B cell (primary cell): ENCODE results near the gene PRELID1. TPM values are rescaled to one million over a fixed set of nuclear protein-coding genes. Genes with fewer than 3 reads are reported as not detected.

Experiments used
- ATAC-seq: fragments of 200-7000 bp; cut with Tn5 transposase; one replicate; pipeline ENCODE4 v1.10.0; 2021; ENCODE audit warnings: low read depth, mild to moderate bottlenecking, moderate number of reproducible peaks, moderate library complexity
- CTCF ChIA-PET: fragments of 350-600 bp; sonication (Branson Sonifier 250); formaldehyde crosslinking; loops from one replicate; lab custom pipeline; 2021; ENCODE audit warnings: antibody characterized with exemption, inconsistent platforms; lab: Charles Lee
- POLR2A ChIA-PET: fragments of 350-600 bp; sonication (Branson Sonifier 250); formaldehyde crosslinking; loops from one replicate; lab custom pipeline; 2021; ENCODE audit warnings: antibody characterized with exemption; lab: Charles Lee
- DNase-seq: peaks from one replicate; pipeline ENCODE4 v3.0.0; 2013
- H2AFZ ChIP-seq: 2 replicates; pipeline ENCODE4 v1.6.1; 2012; ENCODE audit warnings: mild to moderate bottlenecking, low read depth, low read length; ENCODE audit not compliant: insufficient read depth, poor library complexity, severe bottlenecking
- H3K27ac ChIP-seq, 2 donors: 1 replicate in 1 of 2; 2 replicates in 1 of 2; pipeline ENCODE4 v1.5.1; 2012 to 2013; ENCODE audit warnings: low read length in 2 of 2, mild to moderate bottlenecking in 2 of 2, moderate library complexity in 1 of 2
- H3K27me3 ChIP-seq, 4 experiments: fragments of 200-600 bp in 1 of 4; sonication (generic) in 1 of 4; replicated peaks in 1 of 4; 1 replicate in 2 of 4; 2 replicates in 2 of 4; pipeline versions ENCODE4 v1.6.1 to v1.7.0; 2013 to 2016; ENCODE audit warnings: low read length in 3 of 4, mild to moderate bottlenecking in 2 of 4, mixed read lengths in 1 of 4, moderate library complexity in 1 of 4; ENCODE audit not compliant: insufficient read depth in 4 of 4, control insufficient read depth in 3 of 4; ENCODE audit errors: control extremely low read depth in 1 of 4
- H3K36me3 ChIP-seq, 2 experiments: replicated peaks in 1 of 2; 1 replicate in 1 of 2; 2 replicates in 1 of 2; pipeline versions ENCODE4 v1.6.1 to v1.7.1; 2013; ENCODE audit warnings: low read length in 1 of 2; ENCODE audit not compliant: insufficient read depth in 2 of 2, control insufficient read depth in 1 of 2; ENCODE audit errors: control extremely low read depth in 1 of 2, extremely low read depth in 1 of 2
- H3K4me1 ChIP-seq, 2 donors: fragments of 200-600 bp in 1 of 2; sonication (generic) in 1 of 2; 1 replicate in 1 of 2; 2 replicates in 1 of 2; pipeline versions ENCODE4 v1.5.1 to v1.6.1; 2013 to 2017; ENCODE audit warnings: low read length in 2 of 2; ENCODE audit not compliant: control insufficient read depth in 2 of 2, insufficient read depth in 2 of 2
- H3K4me2 ChIP-seq: replicated peaks from 2 replicates; pipeline ENCODE3; 2012; ENCODE audit warnings: mild to moderate bottlenecking, low read depth, low read length; ENCODE audit not compliant: poor library complexity, severe bottlenecking
- H3K4me3 ChIP-seq, 5 experiments: fragments of 200-600 bp in 1 of 5; sonication (generic) in 1 of 5; 1 replicate in 3 of 5; 2 replicates in 2 of 5; pipeline versions ENCODE4 v1.5.1 to v1.7.0; 2011 to 2016; ENCODE audit warnings: low read length in 4 of 5, mild to moderate bottlenecking in 4 of 5, low read depth in 2 of 5, control low read depth in 1 of 5, moderate library complexity in 1 of 5; ENCODE audit not compliant: insufficient read depth in 1 of 5; ENCODE audit errors: control extremely low read depth in 1 of 5, extremely low read depth in 1 of 5
- H3K79me2 ChIP-seq: fragments of 200-600 bp; sonication (generic); one replicate; pipeline ENCODE4 v1.6.0; 2016; ENCODE audit warnings: low read length; ENCODE audit not compliant: control insufficient read depth, insufficient read depth
- H3K9ac ChIP-seq: fragments of 200-600 bp; sonication (generic); 2 replicates; pipeline ENCODE4 v1.6.1; 2017; ENCODE audit warnings: mild to moderate bottlenecking, low read length, moderate library complexity
- H3K9me3 ChIP-seq, 3 donors: one replicate each; pipeline versions ENCODE4 v1.6.1 to v1.7.1; 2013; ENCODE audit warnings: low read length in 2 of 3; ENCODE audit not compliant: control insufficient read depth in 2 of 3, insufficient read depth in 1 of 3; ENCODE audit errors: control extremely low read depth in 1 of 3
- H4K20me1 ChIP-seq: 2 replicates; pipeline ENCODE4 v1.6.0; 2012; ENCODE audit warnings: mild to moderate bottlenecking, low read length; ENCODE audit not compliant: insufficient read depth, control insufficient read depth, poor library complexity, severe bottlenecking
- H3K27ac Mint-ChIP-seq: one replicate; pipeline ENCODE4 v1.8.0; 2021; ENCODE audit warnings: mixed read lengths
- H3K27me3 Mint-ChIP-seq: one replicate; pipeline ENCODE4 v1.8.0; 2021; ENCODE audit warnings: mixed read lengths
- H3K4me1 Mint-ChIP-seq: one replicate; pipeline ENCODE4 v1.8.0; 2021; ENCODE audit warnings: mixed read lengths
- H3K4me3 Mint-ChIP-seq: one replicate; pipeline ENCODE4 v1.8.0; 2021; ENCODE audit warnings: mixed read lengths
- H3K9me3 Mint-ChIP-seq: one replicate; pipeline ENCODE4 v1.8.0; 2022; ENCODE audit warnings: mixed read lengths; ENCODE audit not compliant: insufficient read depth
- CTCF ChIP-seq: fragments of 200-600 bp; IDR thresholded peaks from one replicate; pipeline ENCODE4 v1.8.0; 2022; ENCODE audit warnings: antibody characterized with exemption, mild to moderate bottlenecking
- EZH2 ChIP-seq: IDR thresholded peaks from 2 replicates; pipeline ENCODE4 v1.6.1; 2012; ENCODE audit warnings: borderline replicate concordance, low read depth, mild to moderate bottlenecking, moderate library complexity, low read length; ENCODE audit not compliant: insufficient read depth, poor library complexity, severe bottlenecking
- whole genome bisulfite sequencing: methylation state at CpG from one replicate; pipeline ENCODE4 v1.1.5; 2013; ENCODE audit warnings: missing lambda C conversion rate; ENCODE audit not compliant: insufficient coverage; 5-methylcytosine and 5-hydroxymethylcytosine counted together
- intact Hi-C: fragments of 100-400 bp; cut with micrococcal nuclease; formaldehyde crosslinking; loops from one replicate; pipeline ENCODE4 v1.10.0; 2022
- polyA plus RNA-seq: library from polyadenylated mRNA; depleted of rRNA; stranded (reverse); fragments of >200 nt; gene quantifications from 2 replicates; pipeline ENCODE4 v1.2.3, GENCODE V29; 2012
- total RNA-seq, 2 donors: library from RNA; stranded (reverse); fragments of 120-200 nt in 1 of 2; gene quantifications; 1 replicate in 1 of 2; 2 replicates in 1 of 2; pipeline versions ENCODE4 v1.2.3 to v1.2.4, GENCODE V29; 2013 to 2022

Gene PRELID1
- total and polyA plus RNA-seq, 2 donors (not counting 1 experiment from before 2014, with no cell fraction given), result 71.7 to 86.8 TPM

- Mint-ChIP-seq H3K27me3 (no peaks in the 10 kb centered on the region), H3K4me3 (peak overlapping the region; percentile 49), H3K4me1 (peaks cover 25% of the 10 kb centered on the region), H3K9me3 (no peaks in the 10 kb centered on the region), H3K27ac (peak overlapping the region; percentile 63)
- peaks cover 16 to 25% of the 10 kb centered on the region in 2 donors for H3K4me1 ChIP-seq
- ATAC-seq (peak; percentile 15), DNase-seq (no peak)
- WGBS, result 29% methylated on average over 33 of the region's 35 CpGs
- TF ChIP-seq EZH2 (no peak), CTCF (no peak)
- no peaks in the 10 kb centered on the region for H3K9me3 ChIP-seq
- no peak overlapping the region for H3K4me3 ChIP-seq
- peak overlapping the region; percentile 62 for H3K4me2 ChIP-seq
- ChIA-PET POLR2A (no interaction called here), CTCF (interaction anchor here (0.7 to 1.5 kb wide), 6 partner anchors 14 to 169 kb away, joined by 3 to 4 read pairs (median 3); no protein-coding TSS in a partner anchor)
- H2AFZ ChIP-seq, result peak overlapping the region; percentile 54
- H3K27me3 ChIP-seq, result no peaks in the 10 kb centered on the region
- H3K27ac ChIP-seq, result peak overlapping the region; percentile 15 to 65
- peaks cover 2 to 69% of the 10 kb centered on the region in 2 experiments for H3K36me3 ChIP-seq
- peaks cover 17% of the 10 kb centered on the region for H4K20me1 ChIP-seq
- intact Hi-C loops, result no loop called here
- no peak overlapping the region for H3K9ac ChIP-seq
- peaks cover 14% of the 10 kb centered on the region for H3K79me2 ChIP-seq
Measured at GRCh38 chr5:177332031-177332895, 28.7 kb downstream of the PRELID1 start.

GRCh38 chr5:177332896-177333260, 29.3 kb downstream of the PRELID1 start:
- Histone ChIP-seq H3K4me2 (no peak overlapping the region), H3K27ac (peak overlapping the region in 1 of 2 donors; percentile 65), H4K20me1 (peaks cover 21% of the 10 kb centered on the region), H3K79me2 (peaks cover 20% of the 10 kb centered on the region), H3K4me1 (peaks cover 16 to 25% of the 10 kb centered on the region in 2 donors), H3K4me3 (no peak overlapping the region), H3K9ac (no peak overlapping the region), H3K27me3 (no peaks in the 10 kb centered on the region), H3K9me3 (no peaks in the 10 kb centered on the region), H3K36me3 (peaks cover 0 to 75% of the 10 kb centered on the region in 2 experiments), H2AFZ (no peak overlapping the region)
- H3K27me3 Mint-ChIP-seq, result no peaks in the 10 kb centered on the region
- DNase-seq, result no peak
- intact Hi-C loops, result no loop called here
- TF ChIP-seq EZH2 (no peak), CTCF (no peak)
- ChIA-PET CTCF (interaction anchor here (0.7 to 1.6 kb wide), 5 partner anchors 15 to 25 kb away, joined by 3 to 7 read pairs (median 3); no protein-coding TSS in a partner anchor), POLR2A (no interaction called here)
- peaks cover 25% of the 10 kb centered on the region for H3K4me1 Mint-ChIP-seq
- 78% methylated on average over 13 of the region's 13 CpGs for WGBS
- H3K9me3 Mint-ChIP-seq, result no peaks in the 10 kb centered on the region
- H3K27ac Mint-ChIP-seq, result peak overlapping the region; percentile 56
- no peak for ATAC-seq
- H3K4me3 Mint-ChIP-seq, result no peak overlapping the region
